PFSK-1 (cell line): ENCODE measurements around the gene BLACAT1.

Experiments used
- POLR2AphosphoS5 ChIP-seq: IDR thresholded peaks from 2 replicates; pipeline ENCODE4 v1.6.1; 2012; ENCODE audit warnings: low read depth, mild to moderate bottlenecking, control low read depth, low read length, moderate library complexity
- REST ChIP-seq, 2 experiments: IDR thresholded peaks; 2 replicates each; pipeline versions ENCODE4 v1.6.1 to v1.8.0; 2011 to 2012; ENCODE audit warnings: low read depth in 2 of 2, low read length in 2 of 2, control low read depth in 1 of 2, inconsistent platforms in 1 of 2, mild to moderate bottlenecking in 1 of 2, moderate library complexity in 1 of 2; ENCODE audit not compliant: insufficient read depth in 1 of 2

- no peak for TF ChIP-seq POLR2AphosphoS5
- TF ChIP-seq REST (IDR thresholded peaks at IDR 0.05; ENCODE audit: insufficient read depth in 1 of 2, low read depth in 2 of 2, low read length in 2 of 2): no peak
Observed at GRCh38 chr1:205438213-205439158, 17.4 kb downstream of the BLACAT1 start.
